Endothelial cell (in vitro differentiated cells): ENCODE measurements around the gene MED13L. TPM values are rescaled to one million over a fixed set of nuclear protein-coding genes. Genes with fewer than 3 reads are reported as not detected.

Experiments used
- DNase-seq: peaks from one replicate; pipeline ENCODE4 v3.0.0; 2021; ENCODE audit warnings: low spot score
- H3K27ac Mint-ChIP-seq: one replicate; pipeline ENCODE4 v1.8.0; 2021; ENCODE audit warnings: mixed read lengths, inconsistent platforms; ENCODE audit not compliant: unreplicated experiment
- H3K27me3 Mint-ChIP-seq: one replicate; pipeline ENCODE4 v1.8.0; 2021; ENCODE audit warnings: mild to moderate bottlenecking, moderate library complexity, mixed read lengths, inconsistent platforms; ENCODE audit not compliant: unreplicated experiment
- H3K36me3 Mint-ChIP-seq: one replicate; pipeline ENCODE4 v1.8.0; 2021; ENCODE audit warnings: mild to moderate bottlenecking, low read depth, mixed read lengths, inconsistent platforms; ENCODE audit not compliant: unreplicated experiment
- H3K4me1 Mint-ChIP-seq: one replicate; pipeline ENCODE4 v1.8.0; 2021; ENCODE audit warnings: mild to moderate bottlenecking, mixed read lengths, inconsistent platforms; ENCODE audit not compliant: unreplicated experiment
- H3K4me3 Mint-ChIP-seq: one replicate; pipeline ENCODE4 v1.8.0; 2021; ENCODE audit warnings: mild to moderate bottlenecking, mixed read lengths, inconsistent platforms; ENCODE audit not compliant: unreplicated experiment
- H3K9me3 Mint-ChIP-seq: one replicate; pipeline ENCODE4 v1.8.0; 2021; ENCODE audit warnings: mixed read lengths, inconsistent platforms; ENCODE audit not compliant: unreplicated experiment
- CTCF ChIP-seq: fragments of 200-600 bp; sonication (generic); IDR thresholded peaks from one replicate; pipeline ENCODE4 v1.5.0; 2021; ENCODE audit warnings: antibody characterized with exemption; ENCODE audit not compliant: unreplicated experiment
- total RNA-seq: library from RNA; stranded (reverse); fragmentation: NEBNext Ultra II Directional; extraction: Animal tissue kit (Norgen Biotek cat#: 25700); gene quantifications from one replicate; pipeline ENCODE4 v1.2.1, GENCODE V29; 2021; ENCODE audit not compliant: unreplicated experiment

Gene MED13L
- total RNA-seq, 1 donor from 2014 or later, result 97.0 TPM

GRCh38 chr12:116210131-116210530 lies 67.4 kb downstream of the MED13L start:
- DNase-seq, result no peak
- peaks cover 3% of the 10 kb centered on the region for H3K27me3 Mint-ChIP-seq
- H3K27ac Mint-ChIP-seq, result no peak overlapping the region
- no peaks in the 10 kb centered on the region for H3K9me3 Mint-ChIP-seq
- H3K4me1 Mint-ChIP-seq, result peaks cover 14% of the 10 kb centered on the region
- TF ChIP-seq CTCF, result no peak
- H3K4me3 Mint-ChIP-seq, result no peak overlapping the region
- no peaks in the 10 kb centered on the region for H3K36me3 Mint-ChIP-seq

- Mint-ChIP-seq H3K27ac (no peak overlapping the region), H3K9me3 (no peaks in the 10 kb centered on the region), H3K36me3 (no peaks in the 10 kb centered on the region), H3K4me3 (no peak overlapping the region), H3K4me1 (peaks cover 13% of the 10 kb centered on the region), H3K27me3 (peaks cover 4% of the 10 kb centered on the region)
- DNase-seq, result no peak
- TF ChIP-seq CTCF, result no peak
Observed at GRCh38 chr12:116209503-116209902, 68.0 kb downstream of the MED13L start.

- no peak overlapping the region for H3K4me3 Mint-ChIP-seq
- peaks cover 4% of the 10 kb centered on the region for H3K27me3 Mint-ChIP-seq
- no peaks in the 10 kb centered on the region for H3K36me3 Mint-ChIP-seq
- DNase-seq, result no peak
- H3K4me1 Mint-ChIP-seq, result peaks cover 13% of the 10 kb centered on the region
- no peaks in the 10 kb centered on the region for H3K9me3 Mint-ChIP-seq
- TF ChIP-seq CTCF, result no peak
- H3K27ac Mint-ChIP-seq, result no peak overlapping the region
Observed at GRCh38 chr12:116207274-116207673, 70.2 kb downstream of the MED13L start.

GRCh38 chr12:116206828-116207227 lies 70.7 kb downstream of the MED13L start:
- H3K27me3 Mint-ChIP-seq, result peaks cover 4% of the 10 kb centered on the region
- no peak for TF ChIP-seq CTCF
- peaks cover 13% of the 10 kb centered on the region for H3K4me1 Mint-ChIP-seq
- DNase-seq, result no peak
- H3K4me3 Mint-ChIP-seq, result no peak overlapping the region
- H3K27ac Mint-ChIP-seq, result no peak overlapping the region
- no peaks in the 10 kb centered on the region for H3K36me3 Mint-ChIP-seq
- no peaks in the 10 kb centered on the region for H3K9me3 Mint-ChIP-seq

- Mint-ChIP-seq H3K36me3 (no peaks in the 10 kb centered on the region), H3K9me3 (no peaks in the 10 kb centered on the region), H3K27me3 (peaks cover 2% of the 10 kb centered on the region), H3K4me1 (peaks cover 7% of the 10 kb centered on the region), H3K27ac (peak overlapping the region; percentile 27), H3K4me3 (no peak overlapping the region)
- DNase-seq, result no peak
- TF ChIP-seq CTCF, result no peak
Observed at GRCh38 chr12:116204785-116205184, 72.7 kb downstream of the MED13L start.
